CD4-positive, alpha-beta T cell treated with Interleukin-12 subunit alpha and Interleukin-12 subunit beta, for 1 hour (primary cell): ENCODE results near the gene S100Z.
"Not testable (repeated sequence)": the region's sequence is repeated elsewhere in the genome, so short reads cannot be mapped to it uniquely, and the experiment has no call there.

Source experiments
- DNase-seq: peaks from one replicate; pipeline ENCODE4 v3.0.0-alpha.2; 2020

S100Z gene

DNA sequence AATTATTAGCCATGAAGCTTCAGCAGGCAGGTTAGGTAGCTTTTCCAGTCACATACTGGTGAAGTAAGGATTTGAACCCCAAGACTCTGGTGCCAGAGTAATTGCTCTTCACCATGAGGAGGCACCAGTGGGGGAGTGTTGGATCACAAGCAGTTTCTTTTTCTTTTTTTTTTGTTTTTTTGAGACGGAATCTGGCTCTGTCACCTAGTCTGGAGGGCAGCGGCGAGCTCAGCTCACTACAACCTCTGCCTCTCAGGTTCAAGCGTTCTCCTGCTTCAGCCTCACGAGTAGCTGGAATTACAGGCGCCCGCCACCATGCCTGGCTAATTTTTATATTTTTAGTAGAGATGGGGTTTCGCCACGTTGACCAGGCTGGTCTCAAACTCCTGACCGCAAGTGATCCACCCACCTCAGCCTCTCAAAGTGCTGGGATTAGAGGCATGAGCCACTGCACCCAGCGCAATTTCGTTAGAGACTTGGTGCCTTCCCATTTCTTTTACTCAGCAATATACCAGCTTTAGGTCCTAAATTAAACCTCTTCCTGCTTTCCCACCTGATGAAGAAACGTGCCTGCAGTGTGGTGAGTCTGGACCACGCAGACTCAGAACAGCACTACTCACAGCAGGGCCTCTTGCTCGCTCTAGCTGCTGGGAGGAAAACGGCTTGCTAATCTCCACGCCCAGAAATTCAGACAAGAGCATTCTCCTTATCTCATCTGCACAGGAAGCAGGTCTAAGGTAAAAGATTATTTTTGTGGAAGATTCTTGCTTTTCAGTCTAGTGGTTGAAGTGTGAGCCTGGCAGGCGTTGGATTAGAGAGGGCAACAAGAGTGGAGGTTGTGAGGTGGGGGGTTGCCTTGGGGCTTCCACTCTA, at the start of gene S100Z:
Gene S100Z, plus strand, starts transcription at position 596 of the 873 bp plus-strand sequence. CDS start 25,346 bp downstream, outside the sequence.
- peak; percentile 48 for DNase-seq

DNA sequence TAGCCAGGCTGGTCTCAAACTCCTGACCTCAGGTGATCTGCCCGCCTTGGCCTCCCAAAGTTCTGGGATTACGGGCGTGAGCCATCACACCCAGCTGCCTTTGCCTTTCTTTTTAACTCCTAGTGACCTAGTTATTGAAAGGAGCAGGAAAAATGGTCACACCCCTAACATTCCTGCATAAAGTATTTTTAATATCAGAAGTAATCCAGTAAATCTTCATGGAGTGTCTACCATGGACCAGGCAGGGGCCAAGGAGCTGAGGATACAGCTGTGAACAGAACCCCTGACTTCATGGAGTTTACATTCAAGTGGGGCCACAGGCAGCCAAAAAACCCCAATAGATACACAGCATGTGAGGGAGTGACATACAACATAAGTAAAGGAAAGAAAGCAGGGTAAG, 49.2 kb upstream of the S100Z start:
- no peak for DNase-seq

DNA sequence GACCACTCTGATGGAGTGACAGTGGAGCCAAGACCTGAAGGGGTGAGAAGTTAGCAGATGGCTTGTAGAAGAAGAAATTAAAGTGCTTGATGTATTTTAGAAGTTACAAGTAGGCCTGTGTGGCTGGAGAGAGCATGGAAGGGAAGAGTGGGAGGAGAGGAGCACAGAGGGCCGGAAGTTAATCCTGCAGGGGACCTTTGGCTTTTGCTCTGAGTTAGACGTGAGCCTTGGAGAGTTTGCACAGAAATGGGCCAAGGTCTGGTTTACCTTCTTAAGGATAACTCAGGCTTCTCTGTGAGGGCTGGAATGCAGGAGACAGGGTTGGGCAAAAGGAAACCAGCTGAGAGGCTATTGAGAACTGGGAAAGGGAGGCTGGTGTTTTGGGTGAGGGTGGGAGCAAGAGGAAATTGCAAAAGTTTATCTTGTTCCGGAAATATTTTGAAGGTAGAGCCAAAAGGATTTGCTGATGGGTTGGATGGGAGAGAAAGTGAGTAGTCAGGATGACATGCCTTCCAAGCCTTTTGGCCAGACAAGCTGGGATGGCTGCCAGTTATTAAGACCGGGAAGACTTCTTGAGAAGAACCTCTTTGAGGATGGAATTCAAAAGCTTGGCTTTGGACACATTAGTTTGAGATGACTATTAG, 48.5 kb upstream of the S100Z start:
- DNase-seq: no peak

DNA sequence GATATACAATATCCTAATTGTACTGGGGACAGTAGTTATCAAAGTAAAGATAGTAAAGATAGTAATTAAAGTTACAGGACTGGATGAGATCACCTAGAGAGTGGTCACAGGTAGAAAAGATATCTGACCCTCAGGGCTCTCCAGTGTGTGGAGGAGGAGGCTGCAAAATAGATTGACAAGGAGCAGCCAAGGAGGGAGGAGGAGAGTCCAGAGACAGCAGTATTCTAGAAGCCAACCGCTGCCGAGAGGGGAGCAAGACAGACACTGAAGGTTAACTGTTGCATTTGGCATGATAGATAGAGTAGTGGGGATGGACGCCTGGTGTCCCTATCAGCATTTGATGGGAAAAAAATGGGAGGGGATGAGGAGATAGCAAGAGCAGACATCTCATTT, 48.0 kb upstream of the S100Z start:
- DNase-seq: no peak

DNA sequence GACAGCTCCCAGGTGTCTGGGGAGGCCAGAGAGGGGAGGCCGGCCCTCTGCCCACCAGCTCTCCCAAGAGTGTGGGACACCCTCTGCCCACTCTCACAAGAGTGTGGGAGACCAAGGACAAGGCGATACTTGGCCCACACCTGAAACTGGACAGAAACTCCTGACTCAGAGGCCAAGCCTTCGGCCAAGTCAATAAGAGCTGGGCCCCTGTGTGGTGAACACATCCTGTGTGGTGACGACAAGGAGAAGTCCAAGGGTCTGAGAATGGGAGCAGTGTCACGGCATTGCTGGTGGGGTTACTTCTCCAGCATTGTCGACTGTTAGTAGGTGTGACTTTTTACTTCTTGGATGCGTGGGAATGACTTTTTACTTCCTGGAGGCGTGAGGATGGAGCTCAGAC, 45.5 kb upstream of the S100Z start:
- DNase-seq: no peak

DNA sequence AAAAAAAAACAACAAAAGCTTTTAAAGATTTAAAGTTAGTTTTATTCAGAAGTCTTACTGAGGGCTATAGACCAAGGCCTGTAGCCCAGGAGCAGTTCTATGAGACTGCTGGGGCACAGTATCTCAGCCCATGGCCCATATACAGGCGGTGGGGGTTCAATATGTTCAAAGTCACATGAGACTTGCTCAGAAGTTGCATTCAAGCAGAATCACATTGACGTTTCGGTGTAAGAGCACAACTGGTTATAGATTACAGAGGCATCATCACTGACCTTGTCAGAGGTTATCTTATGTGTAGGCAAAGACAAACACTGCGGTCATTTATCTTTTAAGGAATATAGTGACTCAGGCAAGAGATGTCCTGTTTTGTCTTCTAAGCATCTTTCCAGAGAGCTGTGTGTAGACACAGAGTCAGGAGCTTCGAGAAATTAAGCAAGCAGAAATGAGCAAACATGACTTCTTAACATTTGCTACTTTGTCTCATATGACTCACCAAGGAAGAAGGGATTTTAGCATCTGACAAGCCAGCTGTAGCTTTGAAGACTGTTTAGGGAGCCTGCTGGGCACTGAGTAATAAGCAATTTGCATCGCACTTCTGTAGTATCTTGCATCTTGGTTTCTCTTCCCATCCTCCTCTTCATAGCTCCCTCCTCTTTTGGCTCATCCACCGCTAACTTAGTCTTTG, 43.9 kb upstream of the S100Z start:
- no peak for DNase-seq

DNA sequence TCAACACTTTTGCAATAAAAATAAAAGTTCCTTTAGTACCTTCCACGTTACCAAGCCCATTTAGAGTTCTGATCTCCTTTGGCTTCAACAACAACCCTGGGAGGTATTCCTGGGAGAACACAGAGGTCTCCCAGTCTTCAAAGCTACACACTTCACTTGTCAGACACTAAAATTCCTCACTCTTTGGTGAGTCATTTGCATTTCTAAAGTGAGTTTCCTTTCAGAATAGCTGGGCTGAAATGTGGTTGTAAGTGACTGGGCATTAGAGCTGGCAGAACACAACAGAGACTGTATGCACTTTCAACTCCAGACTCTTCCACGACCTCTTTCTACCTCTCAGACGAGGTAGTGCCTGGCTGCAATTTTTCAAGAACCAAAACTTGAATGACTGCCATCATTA, 42.5 kb upstream of the S100Z start:
- no peak for DNase-seq

DNA sequence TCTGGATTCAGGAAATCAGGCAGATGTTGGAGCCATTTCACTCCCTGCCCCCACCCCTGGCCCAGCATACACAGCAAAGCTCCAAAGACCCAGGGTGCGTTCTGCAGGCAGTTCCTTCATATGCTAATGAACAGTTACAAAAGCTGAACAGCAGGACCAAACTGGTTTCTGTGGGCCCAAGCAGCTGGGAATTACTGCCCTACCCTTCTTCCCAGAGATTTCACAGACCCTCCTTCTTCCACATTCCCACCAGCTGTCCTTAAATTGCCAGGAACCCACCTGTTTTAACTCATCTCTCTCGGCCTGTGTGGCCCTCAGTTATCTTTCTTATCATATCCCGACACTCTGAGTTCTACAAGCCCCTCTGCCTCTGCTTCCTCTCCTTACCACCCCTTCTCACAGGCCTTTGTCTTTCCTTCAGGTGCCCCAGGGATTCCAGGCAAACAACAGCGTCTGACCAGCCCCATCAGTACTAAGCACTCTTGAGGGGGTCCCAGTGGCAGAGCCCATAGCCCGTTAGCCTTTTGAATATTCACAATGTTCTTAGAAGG, 41.6 kb upstream of the S100Z start:
- DNase-seq: no peak

DNA sequence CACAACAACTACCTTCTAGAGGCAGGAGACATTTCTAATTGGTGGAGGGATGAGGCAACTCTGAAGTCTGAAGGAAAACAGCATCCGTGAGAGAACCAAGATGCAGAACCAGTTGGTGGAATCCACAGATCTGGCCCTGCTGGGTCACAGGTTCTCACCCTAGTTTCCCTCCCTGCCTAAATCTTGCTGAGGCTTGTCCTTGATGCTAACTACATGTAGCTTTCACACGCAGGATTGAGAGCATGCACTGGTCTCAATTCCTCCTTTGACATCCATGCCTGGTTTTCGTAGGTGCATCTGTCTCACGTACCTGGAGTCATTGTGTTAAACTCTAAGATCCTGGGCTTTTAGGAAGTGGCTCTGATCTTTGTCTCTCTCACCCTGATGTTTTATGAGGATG, 40.7 kb upstream of the S100Z start:
- DNase-seq: no peak

DNA sequence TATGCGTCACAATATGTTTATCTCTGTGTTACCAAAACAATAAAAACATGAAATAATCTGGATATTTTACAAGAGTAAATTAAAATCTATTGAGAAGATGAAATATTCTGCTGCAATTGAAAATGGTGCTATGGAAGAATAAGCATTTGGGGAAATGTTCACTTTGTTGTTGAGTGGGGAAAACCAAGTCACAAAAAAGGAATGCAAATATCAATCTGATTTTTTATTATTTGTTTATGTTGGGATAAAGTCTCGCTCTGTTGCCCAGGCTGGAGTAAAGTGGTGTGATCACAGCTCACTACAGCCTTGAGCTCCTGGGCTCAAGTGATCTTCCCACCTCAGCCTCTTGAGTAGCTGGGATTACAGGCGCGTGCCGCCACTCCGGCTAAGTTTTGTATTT, 39.6 kb upstream of the S100Z start:
- DNase-seq: no peak

DNA sequence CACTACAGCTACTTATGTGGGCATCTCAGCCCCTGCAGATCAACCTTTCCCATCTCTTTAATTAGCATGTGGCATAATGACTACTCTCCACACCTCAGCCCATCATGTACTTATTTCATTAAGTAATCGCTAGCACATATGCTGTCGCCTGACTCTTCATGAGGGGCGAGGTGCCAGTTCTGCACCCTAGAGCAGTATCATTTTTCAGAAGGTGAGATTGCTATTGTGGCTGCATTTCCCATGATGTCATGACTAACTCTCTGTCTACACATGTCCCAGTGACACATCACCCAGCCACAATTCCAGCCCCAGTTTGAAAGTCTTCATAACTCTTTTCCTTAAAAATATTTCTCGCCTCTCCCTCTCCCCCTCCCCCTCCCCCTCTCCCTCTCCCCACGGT, 38.6 kb upstream of the S100Z start:
- no peak for DNase-seq

DNA sequence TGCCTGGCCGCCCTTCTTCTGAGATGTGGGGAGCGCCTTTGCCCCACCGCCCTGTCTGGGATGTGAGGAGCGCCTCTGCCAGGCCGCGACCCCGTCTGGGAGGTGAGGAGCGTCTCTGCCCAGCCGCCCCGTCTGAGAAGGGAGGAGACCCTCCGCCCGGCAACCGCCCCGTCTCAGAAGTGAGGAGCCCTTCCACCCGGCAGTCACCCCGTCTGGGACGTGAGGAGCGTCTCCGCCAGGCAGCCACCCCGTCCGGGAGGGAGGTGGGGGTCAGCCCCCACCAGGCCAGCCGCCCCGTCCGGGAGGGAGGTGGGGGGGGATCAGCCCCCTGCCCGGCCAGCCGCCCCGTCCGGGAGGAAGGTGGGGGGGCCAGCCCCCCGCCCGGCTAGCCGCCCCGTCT, 37.6 kb upstream of the S100Z start:
- not testable (repeated sequence) for DNase-seq

DNA sequence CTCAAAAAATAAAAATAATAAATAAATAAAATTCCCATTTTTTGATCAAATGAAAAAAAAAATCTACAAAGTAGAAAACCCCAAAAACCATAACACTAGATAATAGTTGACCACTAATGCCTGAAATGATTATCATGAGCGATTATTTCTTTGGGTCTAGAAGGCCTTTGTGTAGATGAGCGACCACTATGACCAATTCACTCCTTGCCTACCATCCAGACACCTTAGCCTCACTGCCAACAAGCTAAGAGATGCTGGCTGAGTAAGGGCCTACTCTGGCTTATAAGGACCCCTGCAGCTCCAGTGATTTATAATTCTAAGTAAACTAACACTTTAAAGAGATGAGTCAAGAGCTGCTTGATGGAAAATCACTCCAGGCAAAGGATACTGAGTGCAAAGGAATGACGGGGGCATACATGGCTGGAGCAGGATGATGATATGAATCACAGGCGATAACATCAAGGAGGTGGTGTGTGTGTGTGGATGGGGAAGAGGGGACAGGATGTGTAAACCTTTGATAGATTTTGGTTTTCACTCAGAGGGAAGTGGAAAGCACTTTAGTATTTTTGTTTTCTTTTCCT, 35.7 kb upstream of the S100Z start:
- DNase-seq: no peak

DNA sequence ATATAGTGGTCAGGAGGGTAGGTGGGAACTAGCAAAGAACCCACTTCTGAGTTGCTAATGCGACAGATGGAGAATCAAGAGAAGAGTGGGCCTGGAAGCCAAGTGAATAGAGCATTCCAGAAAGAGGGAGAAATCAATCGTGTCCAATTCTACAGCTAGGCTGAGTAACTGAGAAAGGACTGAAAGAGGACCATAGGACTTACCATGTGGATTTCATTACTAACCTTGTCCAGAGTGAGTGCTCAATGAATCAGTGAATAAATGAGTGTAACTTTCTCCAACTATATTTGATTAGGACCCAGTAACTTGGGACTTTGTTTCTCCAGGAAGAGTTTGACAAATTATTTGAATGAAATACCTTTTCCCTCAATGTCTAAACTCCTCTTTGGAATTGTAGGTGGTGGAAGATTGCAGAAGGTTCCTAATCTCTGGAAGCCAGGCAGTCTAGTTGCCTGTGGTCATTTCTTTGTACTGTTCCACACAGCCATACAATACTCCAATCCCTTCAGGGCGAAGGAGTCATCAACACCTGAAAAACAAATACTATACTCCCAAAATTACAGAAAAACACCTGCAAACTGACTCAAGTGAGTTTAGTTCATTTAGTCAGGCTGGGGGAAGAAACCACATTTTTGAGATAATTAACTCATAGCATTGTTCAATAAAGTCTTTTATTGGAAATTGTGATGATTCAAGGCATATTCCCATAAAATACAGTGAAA, 33.5 kb upstream of the S100Z start:
- DNase-seq: no peak

DNA sequence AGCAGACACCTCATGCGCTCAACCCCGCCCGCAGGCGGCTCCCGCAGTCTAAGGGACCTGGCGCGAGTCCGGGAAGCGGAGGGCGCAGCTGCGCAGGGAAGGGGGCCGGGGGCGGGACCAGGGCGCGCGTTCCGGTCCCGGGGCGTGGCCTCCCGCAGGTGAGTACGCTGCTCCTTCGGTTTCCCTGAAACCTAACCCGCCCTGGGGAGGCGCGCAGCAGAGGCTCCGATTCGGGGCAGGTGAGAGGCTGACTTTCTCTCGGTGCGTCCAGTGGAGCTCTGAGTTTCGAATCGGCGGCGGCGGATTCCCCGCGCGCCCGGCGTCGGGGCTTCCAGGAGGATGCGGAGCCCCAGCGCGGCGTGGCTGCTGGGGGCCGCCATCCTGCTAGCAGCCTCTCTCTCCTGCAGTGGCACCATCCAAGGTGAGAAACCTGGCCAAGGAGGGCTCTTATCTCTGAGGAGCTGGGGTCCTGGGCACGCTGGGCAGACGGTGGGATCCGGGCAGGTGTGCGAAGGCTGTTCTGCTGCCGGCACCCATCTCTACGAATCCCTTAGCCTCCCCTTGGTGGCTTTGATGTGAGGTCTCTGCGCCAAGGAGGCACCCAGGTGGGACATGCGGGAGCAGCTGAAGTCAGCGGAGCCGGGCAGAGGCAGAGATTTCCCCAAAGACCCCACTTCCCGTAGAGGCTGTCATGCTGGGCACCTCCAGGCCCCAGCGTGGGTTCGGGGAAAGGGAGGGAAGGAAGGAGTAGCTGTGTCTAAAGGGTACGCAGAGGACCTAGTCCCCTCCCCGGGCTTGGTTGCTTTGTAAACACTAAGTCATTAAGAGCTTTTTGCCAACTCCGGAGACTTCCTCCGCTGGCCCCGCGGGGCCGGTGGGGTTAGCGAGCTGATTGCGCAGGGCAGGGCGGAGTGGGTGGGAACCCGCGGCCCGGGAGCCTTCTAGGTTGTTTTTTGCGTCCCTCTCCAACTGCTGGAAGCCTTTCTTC, 30.7 kb upstream of the S100Z start, which contains the start of gene F2RL1:
Gene F2RL1, plus strand, starts transcription at position 187 of the 988 bp plus-strand sequence. Its CDS starts 153 bp downstream, at position 340.
- DNase-seq: peak; percentile 61

DNA sequence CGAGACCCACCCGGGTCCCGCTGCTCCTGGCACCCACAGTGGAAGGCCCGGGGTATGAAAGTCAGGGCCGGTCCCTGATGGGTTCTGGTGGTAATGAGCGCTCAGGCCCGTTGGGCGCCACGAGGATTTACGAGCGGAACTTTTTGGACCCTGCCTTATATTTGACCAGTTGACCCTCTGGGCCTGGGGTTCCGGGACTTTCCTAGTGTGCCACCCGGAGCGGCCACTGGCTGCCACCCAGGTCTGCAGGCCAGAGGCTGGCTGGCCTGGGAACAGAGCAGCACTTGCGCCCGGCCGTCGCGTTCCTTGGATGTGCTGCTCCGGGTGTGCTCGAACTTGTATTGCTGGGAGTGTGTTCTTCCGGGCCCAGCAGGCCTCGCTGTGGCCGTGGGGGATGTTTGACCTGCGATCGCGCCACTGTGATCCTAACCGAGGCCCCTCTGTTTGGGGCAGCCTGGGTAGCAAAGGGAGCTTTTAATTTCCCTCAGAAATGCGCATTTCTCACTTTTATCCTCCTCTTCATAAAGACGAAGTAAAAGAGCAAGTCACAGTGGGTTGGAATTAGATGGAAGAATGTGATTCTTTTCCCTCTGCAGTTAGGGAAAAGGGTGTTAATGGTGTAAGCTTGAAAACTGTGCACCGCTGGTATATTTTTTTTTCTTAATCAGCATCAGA, 29.8 kb upstream of the S100Z start:
- DNase-seq: no peak

DNA sequence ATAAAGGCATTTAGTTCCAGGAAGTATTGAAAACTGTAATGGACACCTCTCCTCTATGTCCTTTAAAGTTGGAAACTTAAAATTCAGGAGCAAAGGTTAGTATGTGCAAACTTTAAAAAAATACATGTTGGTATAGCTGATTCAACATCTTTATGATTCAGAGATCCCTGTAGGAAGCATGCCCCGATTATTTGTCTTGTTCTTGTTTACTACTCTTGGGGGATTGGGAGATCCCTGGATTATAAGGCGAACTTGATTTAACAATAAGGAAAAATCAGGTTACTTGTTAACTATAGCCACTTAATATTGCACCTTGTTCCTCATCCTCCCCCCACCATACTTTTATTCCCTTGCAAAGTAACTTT, 29.3 kb upstream of the S100Z start:
- DNase-seq: no peak

DNA sequence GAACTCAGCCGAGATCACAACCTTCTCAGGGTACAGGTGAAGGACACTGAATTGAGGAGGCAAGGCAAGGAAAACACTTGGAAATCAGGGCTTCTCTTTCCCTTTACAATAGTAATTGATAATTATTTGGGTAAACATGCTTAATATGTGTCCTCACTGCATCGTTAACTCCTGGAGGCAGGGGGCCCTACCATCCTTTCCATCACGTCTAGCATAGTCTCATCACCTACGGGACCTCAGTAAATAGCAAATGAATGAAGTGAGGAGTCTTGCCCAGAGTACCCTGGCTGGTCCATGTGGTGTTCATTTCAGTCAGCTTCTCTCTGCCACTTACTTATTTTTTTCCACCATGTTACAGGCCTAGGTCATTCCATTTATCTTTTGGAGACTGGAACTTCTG, 28.7 kb upstream of the S100Z start:
- DNase-seq: no peak

DNA sequence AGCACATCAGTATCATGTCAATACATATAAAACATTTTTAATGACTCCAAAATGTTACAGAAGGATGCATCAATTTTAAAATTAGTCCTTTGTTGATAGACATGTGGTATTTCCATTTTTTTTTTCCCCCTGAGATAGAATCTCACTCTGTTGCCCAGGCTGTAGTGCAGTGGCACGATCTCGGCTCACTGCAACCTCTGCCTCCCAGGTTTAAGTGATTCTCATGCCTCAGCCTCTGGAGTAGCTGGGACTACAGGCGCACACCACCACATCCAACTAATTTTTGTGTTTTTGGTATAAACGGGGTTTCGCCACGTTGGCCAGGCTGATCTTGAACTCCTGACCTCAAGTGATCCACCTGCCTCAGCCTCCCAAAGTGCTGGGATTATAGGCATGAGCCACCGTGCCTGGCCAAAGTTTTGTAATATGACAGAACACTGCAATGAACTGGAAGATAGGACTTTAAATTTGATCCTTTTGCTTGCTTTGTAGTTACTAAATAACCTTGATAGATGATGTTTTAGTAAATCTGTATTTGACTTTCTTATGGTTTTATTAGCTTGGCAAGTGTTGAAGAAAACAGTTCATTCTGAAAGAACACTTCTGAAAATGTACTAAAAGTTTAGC, 27.6 kb upstream of the S100Z start:
- not testable (repeated sequence) for DNase-seq

DNA sequence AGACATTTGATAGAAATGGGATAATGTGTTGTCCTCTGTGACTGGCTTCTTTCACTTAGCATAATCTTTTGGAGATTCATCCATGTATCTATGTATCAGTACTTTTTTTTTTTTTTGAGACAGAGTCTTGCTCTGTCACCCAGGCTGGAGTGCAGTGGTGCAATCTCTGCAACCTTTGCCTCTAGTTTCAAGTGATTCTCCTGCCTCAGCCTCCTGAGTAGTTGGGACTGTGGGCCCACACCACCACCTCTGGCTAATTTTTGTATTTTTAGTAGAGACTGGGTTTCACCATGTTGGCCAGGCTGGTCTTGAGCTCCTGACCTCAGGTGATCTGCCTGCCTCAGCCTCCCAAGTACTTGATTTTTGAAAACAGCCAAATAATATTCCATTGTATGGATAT, 23.4 kb upstream of the S100Z start:
- not testable (repeated sequence) for DNase-seq
